Liver (tissue), 3 donors: ENCODE data around the gene PRKCD.

Experiments
- EGR1 ChIP-seq, 2 donors: IDR thresholded peaks; 2 replicates each; pipeline ENCODE4 v1.6.1; 2016 to 2018; ENCODE audit warnings: antibody characterized with exemption in 2 of 2, low read depth in 2 of 2
- GABPA ChIP-seq, 2 donors: IDR thresholded peaks in 1 of 2; conservative IDR thresholded peaks in 1 of 2; 2 replicates each; pipeline ENCODE4 v1.6.1; 2016; ENCODE audit warnings: antibody characterized with exemption in 2 of 2, mild to moderate bottlenecking in 1 of 2, moderate library complexity in 1 of 2
- HNF4G ChIP-seq: IDR thresholded peaks from 2 replicates; pipeline ENCODE4 v1.6.1; 2016; ENCODE audit warnings: antibody characterized with exemption
- RAD21 ChIP-seq, 2 donors: IDR thresholded peaks; 2 replicates each; pipeline ENCODE4 v1.6.1; 2016; ENCODE audit warnings: antibody characterized with exemption in 2 of 2, mild to moderate bottlenecking in 2 of 2
- YY1 ChIP-seq: IDR thresholded peaks from 2 replicates; pipeline ENCODE4 v1.6.1; 2016; ENCODE audit warnings: antibody characterized with exemption, mild to moderate bottlenecking
- TF ChIP-seq, protein P1 (sequence below): IDR thresholded peaks from 2 replicates; pipeline ENCODE4 v1.6.1; 2016; ENCODE audit warnings: antibody characterized with exemption
- TF ChIP-seq, protein P2 (sequence below): IDR thresholded peaks from 2 replicates; pipeline ENCODE4 v1.6.1; 2016; ENCODE audit warnings: antibody characterized with exemption, mild to moderate bottlenecking
- TF ChIP-seq, protein P3 (sequence below): fragments of 150-350 bp; IDR thresholded peaks from 2 replicates; pipeline ENCODE4 v1.5.1; 2017; ENCODE audit warnings: improper control_type of control experiment, low read depth, low read length; ENCODE audit not compliant: missing input control
- TF ChIP-seq, protein P4 (sequence below): IDR thresholded peaks from 2 replicates; pipeline ENCODE4 v1.6.1; 2016; ENCODE audit warnings: antibody characterized with exemption
- donor health status: healthy.
- donor health status: healthy.

GRCh38 chr3:53146319-53146891 lies 14.6 kb upstream of the PRKCD start:
- TF ChIP-seq, protein P1, sequence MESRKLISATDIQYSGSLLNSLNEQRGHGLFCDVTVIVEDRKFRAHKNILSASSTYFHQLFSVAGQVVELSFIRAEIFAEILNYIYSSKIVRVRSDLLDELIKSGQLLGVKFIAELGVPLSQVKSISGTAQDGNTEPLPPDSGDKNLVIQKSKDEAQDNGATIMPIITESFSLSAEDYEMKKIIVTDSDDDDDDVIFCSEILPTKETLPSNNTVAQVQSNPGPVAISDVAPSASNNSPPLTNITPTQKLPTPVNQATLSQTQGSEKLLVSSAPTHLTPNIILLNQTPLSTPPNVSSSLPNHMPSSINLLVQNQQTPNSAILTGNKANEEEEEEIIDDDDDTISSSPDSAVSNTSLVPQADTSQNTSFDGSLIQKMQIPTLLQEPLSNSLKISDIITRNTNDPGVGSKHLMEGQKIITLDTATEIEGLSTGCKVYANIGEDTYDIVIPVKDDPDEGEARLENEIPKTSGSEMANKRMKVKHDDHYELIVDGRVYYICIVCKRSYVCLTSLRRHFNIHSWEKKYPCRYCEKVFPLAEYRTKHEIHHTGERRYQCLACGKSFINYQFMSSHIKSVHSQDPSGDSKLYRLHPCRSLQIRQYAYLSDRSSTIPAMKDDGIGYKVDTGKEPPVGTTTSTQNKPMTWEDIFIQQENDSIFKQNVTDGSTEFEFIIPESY = no peak
- TF ChIP-seq, protein P2, sequence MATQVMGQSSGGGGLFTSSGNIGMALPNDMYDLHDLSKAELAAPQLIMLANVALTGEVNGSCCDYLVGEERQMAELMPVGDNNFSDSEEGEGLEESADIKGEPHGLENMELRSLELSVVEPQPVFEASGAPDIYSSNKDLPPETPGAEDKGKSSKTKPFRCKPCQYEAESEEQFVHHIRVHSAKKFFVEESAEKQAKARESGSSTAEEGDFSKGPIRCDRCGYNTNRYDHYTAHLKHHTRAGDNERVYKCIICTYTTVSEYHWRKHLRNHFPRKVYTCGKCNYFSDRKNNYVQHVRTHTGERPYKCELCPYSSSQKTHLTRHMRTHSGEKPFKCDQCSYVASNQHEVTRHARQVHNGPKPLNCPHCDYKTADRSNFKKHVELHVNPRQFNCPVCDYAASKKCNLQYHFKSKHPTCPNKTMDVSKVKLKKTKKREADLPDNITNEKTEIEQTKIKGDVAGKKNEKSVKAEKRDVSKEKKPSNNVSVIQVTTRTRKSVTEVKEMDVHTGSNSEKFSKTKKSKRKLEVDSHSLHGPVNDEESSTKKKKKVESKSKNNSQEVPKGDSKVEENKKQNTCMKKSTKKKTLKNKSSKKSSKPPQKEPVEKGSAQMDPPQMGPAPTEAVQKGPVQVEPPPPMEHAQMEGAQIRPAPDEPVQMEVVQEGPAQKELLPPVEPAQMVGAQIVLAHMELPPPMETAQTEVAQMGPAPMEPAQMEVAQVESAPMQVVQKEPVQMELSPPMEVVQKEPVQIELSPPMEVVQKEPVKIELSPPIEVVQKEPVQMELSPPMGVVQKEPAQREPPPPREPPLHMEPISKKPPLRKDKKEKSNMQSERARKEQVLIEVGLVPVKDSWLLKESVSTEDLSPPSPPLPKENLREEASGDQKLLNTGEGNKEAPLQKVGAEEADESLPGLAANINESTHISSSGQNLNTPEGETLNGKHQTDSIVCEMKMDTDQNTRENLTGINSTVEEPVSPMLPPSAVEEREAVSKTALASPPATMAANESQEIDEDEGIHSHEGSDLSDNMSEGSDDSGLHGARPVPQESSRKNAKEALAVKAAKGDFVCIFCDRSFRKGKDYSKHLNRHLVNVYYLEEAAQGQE = no peak
- no peak for TF ChIP-seq GABPA (IDR thresholded peaks at IDR 0.05 in 1 of 2, conservative IDR thresholded peaks at IDR 0.05 in 1 of 2)
- TF ChIP-seq, protein P3, sequence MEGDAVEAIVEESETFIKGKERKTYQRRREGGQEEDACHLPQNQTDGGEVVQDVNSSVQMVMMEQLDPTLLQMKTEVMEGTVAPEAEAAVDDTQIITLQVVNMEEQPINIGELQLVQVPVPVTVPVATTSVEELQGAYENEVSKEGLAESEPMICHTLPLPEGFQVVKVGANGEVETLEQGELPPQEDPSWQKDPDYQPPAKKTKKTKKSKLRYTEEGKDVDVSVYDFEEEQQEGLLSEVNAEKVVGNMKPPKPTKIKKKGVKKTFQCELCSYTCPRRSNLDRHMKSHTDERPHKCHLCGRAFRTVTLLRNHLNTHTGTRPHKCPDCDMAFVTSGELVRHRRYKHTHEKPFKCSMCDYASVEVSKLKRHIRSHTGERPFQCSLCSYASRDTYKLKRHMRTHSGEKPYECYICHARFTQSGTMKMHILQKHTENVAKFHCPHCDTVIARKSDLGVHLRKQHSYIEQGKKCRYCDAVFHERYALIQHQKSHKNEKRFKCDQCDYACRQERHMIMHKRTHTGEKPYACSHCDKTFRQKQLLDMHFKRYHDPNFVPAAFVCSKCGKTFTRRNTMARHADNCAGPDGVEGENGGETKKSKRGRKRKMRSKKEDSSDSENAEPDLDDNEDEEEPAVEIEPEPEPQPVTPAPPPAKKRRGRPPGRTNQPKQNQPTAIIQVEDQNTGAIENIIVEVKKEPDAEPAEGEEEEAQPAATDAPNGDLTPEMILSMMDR = no peak
- TF ChIP-seq, protein P4, sequence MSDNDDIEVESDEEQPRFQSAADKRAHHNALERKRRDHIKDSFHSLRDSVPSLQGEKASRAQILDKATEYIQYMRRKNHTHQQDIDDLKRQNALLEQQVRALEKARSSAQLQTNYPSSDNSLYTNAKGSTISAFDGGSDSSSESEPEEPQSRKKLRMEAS = no peak
- TF ChIP-seq RAD21 (IDR thresholded peaks at IDR 0.05) = no peak
- TF ChIP-seq YY1 = no peak
- TF ChIP-seq EGR1 (IDR thresholded peaks at IDR 0.05; ENCODE audit: low read depth in 2 of 2) = no peak
- no peak for TF ChIP-seq HNF4G
